Tibial nerve (tissue), 4 donors: ENCODE data around the gene CRABP1.

Experiments used
- EP300 ChIP-seq, 2 donors: sonication (generic); formaldehyde crosslinking; IDR thresholded peaks; one replicate each; pipeline ENCODE4 v1.6.1; 2017; ENCODE audit warnings: antibody characterized with exemption in 2 of 2, mild to moderate bottlenecking in 1 of 2
- POLR2A ChIP-seq, 2 donors: fragments of 450-650 bp; IDR thresholded peaks; one replicate each; pipeline ENCODE4 v1.6.1; 2017; ENCODE audit warnings: antibody characterized with exemption in 2 of 2, mild to moderate bottlenecking in 2 of 2, moderate library complexity in 2 of 2
- TF ChIP-seq, protein P1 (sequence below), 5 experiments: fragments of 200-600 bp in 3 of 5; fragments of 450-650 bp in 2 of 5; sonication (generic) in 3 of 5; IDR thresholded peaks; one replicate each; pipeline ENCODE4 v1.5.1; 2016 to 2019; ENCODE audit warnings: antibody characterized with exemption in 5 of 5, mild to moderate bottlenecking in 3 of 5, moderate library complexity in 2 of 5

DNA sequence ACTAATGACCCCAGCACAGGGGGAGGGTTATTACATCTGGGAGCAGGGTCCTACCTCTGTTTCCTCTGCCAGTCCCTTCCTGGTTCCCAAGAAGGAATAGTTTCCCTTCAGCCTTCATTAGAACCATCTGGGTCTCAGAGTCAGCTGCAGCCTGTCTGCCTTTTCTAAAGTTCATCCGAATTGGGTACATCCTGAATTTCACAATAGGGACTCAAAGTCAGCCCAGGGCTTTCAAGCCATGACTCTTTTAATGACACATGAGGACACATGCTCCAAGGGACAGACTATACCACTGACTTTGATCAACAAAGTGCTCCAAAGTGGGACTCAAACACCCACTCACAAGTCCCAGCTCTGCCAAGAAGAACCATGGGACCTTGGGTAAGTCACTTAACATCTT lies 12.7 kb upstream of the CRABP1 start:
- TF ChIP-seq, protein P1, sequence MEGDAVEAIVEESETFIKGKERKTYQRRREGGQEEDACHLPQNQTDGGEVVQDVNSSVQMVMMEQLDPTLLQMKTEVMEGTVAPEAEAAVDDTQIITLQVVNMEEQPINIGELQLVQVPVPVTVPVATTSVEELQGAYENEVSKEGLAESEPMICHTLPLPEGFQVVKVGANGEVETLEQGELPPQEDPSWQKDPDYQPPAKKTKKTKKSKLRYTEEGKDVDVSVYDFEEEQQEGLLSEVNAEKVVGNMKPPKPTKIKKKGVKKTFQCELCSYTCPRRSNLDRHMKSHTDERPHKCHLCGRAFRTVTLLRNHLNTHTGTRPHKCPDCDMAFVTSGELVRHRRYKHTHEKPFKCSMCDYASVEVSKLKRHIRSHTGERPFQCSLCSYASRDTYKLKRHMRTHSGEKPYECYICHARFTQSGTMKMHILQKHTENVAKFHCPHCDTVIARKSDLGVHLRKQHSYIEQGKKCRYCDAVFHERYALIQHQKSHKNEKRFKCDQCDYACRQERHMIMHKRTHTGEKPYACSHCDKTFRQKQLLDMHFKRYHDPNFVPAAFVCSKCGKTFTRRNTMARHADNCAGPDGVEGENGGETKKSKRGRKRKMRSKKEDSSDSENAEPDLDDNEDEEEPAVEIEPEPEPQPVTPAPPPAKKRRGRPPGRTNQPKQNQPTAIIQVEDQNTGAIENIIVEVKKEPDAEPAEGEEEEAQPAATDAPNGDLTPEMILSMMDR (IDR thresholded peaks at IDR 0.05), result no peak
- no peak for TF ChIP-seq POLR2A (IDR thresholded peaks at IDR 0.05)
- TF ChIP-seq EP300 (IDR thresholded peaks at IDR 0.05), result no peak
